NCI-H2107 treated with DMSO at 0.1 percent for 48 hours (cell line): ENCODE results near the gene RASAL1.

Experiments used
- DNase-seq: peaks from one replicate; lab custom pipeline; 2025; ENCODE audit not compliant: unreplicated experiment; lab: John Stamatoyannopoulos, UW

RASAL1 gene

GRCh38 chr12:113098441-113099028 lies 37.0 kb downstream of the RASAL1 start:
- peak; percentile 95 for DNase-seq

GRCh38 chr12:113097716-113098440 lies 37.7 kb downstream of the RASAL1 start:
- peak; percentile 73 for DNase-seq

GRCh38 chr12:113096675-113097461 lies 38.7 kb downstream of the RASAL1 start:
- no peak for DNase-seq

- DNase-seq = no peak
Observed at GRCh38 chr12:113095405-113095804, 40.2 kb downstream of the RASAL1 start.

GRCh38 chr12:113094738-113095137 lies 40.8 kb downstream of the RASAL1 start:
- DNase-seq = no peak

GRCh38 chr12:113093409-113094101 lies 42.0 kb downstream of the RASAL1 start:
- no peak for DNase-seq

- DNase-seq = no peak
Observed at GRCh38 chr12:113092607-113093408, 42.8 kb downstream of the RASAL1 start.

- no peak for DNase-seq
Observed at GRCh38 chr12:113091506-113091905, 44.1 kb downstream of the RASAL1 start.

- DNase-seq = no peak
Observed at GRCh38 chr12:113090740-113091139, 44.8 kb downstream of the RASAL1 start.

GRCh38 chr12:113089839-113090238 lies 45.7 kb downstream of the RASAL1 start:
- DNase-seq = no peak

- DNase-seq = no peak
Observed at GRCh38 chr12:113088971-113089756, 46.4 kb downstream of the RASAL1 start.

GRCh38 chr12:113088037-113088436 lies 47.5 kb downstream of the RASAL1 start:
- DNase-seq = no peak

GRCh38 chr12:113087193-113087592 lies 48.4 kb downstream of the RASAL1 start:
- DNase-seq = no peak

- no peak for DNase-seq
Observed at GRCh38 chr12:113086249-113087164, 49.1 kb downstream of the RASAL1 start.

- DNase-seq = no peak
Observed at GRCh38 chr12:113083863-113084435, 51.6 kb downstream of the RASAL1 start.

- DNase-seq = no peak
Observed at GRCh38 chr12:113082486-113083148, 52.9 kb downstream of the RASAL1 start.

GRCh38 chr12:113081873-113082272 lies 53.7 kb downstream of the RASAL1 start:
- DNase-seq = no peak

- DNase-seq = no peak
Observed at GRCh38 chr12:113077859-113078255, 57.7 kb downstream of the RASAL1 start.
